Anterior cingulate cortex (tissue), 58 donors: ENCODE measurements around the gene IPO8.

ENCODE experiments used
- DNase-seq, 58 donors: peaks; one replicate each; lab custom pipeline; 2025; lab: John Stamatoyannopoulos, UW

IPO8 gene

DNA sequence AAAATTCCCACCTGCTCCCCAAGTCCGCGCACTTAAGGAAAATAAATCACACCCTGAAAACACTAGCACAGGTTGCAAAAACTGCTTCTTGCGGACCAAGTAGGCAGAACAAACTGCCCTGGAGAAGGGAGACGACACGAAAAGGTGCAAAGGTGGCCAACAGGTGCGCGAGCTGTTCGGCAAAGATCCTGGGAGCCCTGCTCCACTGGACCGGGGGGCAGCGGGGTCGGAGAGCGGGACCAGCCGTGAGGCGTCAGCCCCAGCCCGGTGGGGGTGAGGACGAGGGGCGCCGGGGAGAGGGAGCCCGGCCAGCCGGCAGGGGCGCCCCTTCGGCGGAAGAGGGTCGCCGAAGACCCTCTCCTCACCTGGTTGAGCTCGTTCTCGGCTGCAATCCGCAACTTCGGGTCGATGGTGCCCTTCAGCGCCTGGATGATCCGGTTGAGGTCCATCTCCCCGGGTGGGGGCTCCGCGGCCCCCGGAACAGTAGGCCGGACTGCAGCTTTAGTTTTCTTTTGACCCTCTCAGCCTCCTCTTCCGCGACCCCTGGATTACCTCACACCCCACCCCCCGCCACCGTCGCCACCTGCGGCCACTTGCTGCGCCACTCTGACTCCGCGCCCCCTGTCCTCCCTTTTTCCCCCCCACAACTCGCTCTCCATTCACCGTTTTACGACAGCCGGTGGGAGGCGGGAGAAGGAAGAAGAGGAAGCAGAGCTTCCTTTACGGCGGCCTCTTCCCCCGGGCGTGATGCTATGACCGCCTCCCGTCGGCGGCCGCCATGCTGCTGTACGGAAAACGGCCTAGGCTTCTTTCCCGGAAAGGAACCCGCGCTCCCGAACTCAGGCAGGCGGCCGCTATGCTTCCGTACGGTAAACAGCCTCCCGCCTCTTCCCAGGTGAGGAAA, at the start of gene IPO8:
IPO8 (minus strand) TSS at position 671 of the 904 bp plus-strand sequence; CDS start at position 449, 222 bp downstream.
- DNase-seq, result peak; percentile 17 to 94 (median 86)

DNA sequence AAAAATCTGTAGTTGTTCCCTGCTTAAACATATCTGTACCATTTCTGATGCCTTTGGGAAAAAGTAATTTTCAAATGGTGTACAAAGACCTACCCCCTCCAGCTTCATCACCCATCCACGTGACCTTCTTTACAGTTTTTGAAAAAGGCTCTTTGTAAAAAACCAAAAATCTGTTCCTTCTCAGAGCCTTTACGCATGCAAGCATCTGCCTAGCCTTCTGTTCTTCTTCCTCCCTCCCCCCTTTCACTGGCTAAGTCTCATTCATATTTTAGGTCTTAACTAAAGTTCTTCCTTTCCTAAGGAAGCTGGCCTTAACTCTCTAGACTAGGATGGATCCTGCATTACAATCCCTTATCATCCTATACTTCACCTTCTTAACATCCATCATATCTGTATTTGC, 48.7 kb upstream of the IPO8 start:
- DNase-seq, result no peak

GRCh38 chr12:30740274-30740673, 44.6 kb upstream of the IPO8 start:
- no peak for DNase-seq

DNA sequence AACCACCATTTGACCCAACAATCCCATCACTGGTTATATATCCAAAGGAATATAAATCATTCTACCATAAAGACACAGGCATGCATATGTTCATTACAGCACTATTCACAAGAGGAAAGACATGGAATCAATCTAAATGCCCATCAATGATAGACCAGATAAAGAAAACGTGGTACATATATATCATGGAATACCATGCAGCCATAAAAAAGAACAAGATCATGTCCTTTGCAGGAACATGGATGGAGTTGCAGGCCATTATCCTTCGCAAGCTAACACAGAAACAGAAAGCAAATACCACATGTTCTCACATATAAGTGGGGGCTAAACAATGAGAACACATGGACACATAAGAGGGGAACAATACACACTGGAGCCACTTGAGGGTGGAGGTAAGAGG, 43.4 kb upstream of the IPO8 start:
- DNase-seq, result no peak

DNA sequence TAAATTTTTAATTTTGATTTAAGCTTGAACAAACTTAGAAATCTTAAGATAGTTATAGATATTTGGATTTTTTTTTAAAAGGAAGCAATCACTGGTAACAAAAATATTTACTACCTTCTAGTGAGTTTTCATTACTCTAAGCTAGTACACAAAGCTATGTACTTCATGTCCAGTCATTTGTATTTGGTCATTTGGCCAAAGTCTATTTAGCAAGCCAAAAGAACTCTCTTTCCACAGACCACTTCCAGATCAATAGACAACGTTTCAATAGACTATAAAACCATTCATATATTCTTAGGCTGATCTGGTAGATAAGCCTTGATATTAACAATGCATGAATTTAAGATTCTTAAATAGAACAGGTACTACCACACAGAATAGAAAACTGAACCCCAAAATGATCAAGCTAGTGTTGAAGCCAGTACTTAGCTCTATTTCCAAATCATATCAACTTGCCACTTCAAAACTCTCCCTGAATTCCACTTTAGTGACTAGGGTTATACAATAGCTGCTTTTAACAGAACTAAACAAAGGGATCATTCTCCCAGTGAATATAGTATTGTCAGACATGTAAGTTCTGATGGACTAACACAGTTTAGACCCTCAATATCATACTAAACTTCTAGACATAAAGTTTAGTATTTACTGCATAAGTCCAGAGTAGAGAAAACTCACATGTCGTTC, 37.4 kb upstream of the IPO8 start:
- DNase-seq, result no peak

- DNase-seq, result no peak
These were observed 34.3 kb upstream of the IPO8 start for GRCh38 chr12:30730011-30730410.

DNA sequence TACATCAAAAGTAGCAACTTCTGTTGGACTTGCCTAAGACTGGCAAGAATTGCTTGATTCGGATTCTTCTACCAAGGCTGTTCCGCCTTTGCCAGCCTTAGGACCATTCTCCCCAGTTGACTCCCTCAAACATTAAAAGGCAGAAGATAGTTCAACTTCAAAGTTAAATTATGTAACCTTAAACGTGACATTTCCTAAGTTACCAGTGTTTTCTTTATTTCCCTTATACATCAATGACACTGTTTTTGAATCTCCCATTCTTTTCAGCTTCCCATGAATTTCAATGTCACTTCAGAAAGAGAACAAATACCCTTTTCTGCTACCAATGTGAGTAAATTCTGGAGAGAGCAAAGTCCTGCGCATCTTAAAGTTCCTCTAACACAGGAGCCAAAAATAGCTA, 33.9 kb upstream of the IPO8 start:
- no peak for DNase-seq

DNA sequence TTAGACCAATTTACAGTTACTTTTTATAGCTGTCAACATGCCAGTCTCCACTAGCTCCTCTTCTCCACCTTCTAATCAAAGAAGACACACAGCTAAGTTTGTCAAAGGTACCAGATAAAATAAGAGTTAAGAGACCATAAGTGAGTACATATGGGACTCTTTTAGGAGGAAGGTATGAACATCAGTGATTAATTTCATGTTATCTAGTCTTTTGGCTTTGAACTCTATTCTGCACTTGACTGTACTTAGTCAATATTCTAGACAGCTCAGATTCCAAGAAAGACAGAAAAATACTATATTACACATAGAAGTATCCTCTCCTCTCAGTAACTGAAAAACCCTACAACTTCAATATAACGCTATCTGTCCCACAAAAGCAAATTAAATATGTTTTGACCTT, 31.0 kb upstream of the IPO8 start:
- no peak for DNase-seq

- DNase-seq, result no peak
These were observed 30.1 kb upstream of the IPO8 start for GRCh38 chr12:30725739-30726138.

DNA sequence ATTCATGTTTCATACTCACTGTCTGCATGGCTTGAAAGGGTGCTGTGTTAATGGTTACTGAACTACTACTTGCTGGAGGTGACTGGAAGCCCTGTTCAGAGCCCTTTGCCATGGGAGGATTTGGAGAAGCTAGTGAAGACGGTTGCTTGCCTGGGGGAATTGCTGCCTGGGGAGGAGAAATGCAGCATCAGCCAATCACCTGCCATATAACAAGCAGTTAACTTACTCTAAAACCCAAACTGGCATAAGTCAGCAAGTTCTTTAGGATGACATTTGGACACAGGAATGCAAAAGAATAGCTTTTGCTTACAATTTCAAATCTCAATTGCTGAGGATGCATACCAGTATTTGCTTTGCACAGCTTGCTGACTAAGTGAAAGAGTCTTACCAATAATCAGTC, 23.4 kb upstream of the IPO8 start:
- no peak for DNase-seq

GRCh38 chr12:30707613-30708342, 12.1 kb upstream of the IPO8 start:
- no peak for DNase-seq

GRCh38 chr12:30706476-30706875, 10.8 kb upstream of the IPO8 start:
- no peak for DNase-seq

DNA sequence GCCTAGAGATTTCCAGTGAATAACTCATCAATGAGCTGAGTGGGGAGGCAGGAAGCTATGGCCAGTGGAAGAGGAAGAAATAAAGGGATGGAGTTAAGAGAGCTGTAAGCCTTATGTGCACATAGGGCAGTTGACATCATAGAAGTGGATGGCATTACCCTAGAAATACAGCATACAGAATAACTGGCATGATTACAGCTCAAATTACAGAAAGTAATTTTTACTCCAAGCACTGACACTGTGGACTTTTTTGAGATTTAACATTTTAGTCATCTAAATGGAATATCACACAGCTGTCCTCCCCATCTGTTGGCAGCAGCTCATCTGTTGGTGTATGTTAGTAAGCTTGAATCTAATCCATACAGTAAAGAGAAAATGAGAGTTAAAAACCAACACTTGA, 5.4 kb upstream of the IPO8 start:
- peak in 9 of 58 donors; percentile 1 to 35 (median 11) for DNase-seq

DNA sequence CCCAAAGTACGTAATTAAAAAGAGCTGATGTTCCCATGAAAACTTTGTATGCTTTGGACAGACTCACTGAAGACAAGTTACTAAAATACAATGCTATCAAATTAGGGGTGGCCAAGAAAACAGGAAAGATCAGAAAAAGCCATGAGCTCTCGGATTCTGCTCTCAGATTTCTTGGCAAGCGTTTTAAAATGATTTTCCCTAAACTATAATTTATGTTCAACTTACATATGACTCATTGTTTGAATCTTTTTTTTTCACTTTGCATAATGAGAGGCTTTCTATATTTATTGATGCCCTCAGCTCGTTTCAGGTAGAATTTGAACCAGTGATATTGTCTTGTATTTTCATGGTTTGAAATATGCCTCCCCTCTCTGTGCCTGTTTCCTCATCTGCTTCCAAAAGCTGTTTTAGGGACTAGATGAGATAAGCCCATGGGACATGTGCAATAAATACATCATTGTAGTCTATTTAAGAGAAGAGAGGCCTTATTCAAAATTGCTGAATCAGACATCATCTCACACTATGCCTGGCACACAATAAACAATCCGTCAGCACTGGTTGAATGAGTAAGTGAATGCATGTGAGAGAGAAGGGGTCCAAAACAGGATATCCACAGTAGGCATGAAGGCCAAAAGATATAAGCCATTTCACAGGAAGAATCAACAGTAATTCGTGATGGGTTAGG, 4.7 kb upstream of the IPO8 start:
- DNase-seq, result no peak

- DNase-seq, result no peak
These were observed 2.7 kb upstream of the IPO8 start for GRCh38 chr12:30698346-30698745.

GRCh38 chr12:30696943-30697342, 1.3 kb upstream of the IPO8 start:
- no peak for DNase-seq

- no peak for DNase-seq
These were observed 817 bp upstream of the IPO8 start for GRCh38 chr12:30696486-30696885.

DNA sequence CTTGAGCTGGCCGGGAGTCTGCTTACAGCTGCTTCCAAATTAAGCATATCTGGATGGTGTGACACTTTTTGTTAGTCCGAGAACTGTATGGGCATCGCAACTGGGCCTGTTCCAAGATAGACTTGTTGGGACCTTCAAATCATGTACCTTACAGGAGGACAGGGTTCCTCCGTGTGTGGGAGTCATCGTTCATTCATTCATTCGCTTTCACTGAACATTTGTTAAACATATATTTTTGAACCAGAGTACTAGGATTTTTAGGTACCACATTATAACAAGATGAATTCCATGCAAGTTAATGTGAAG, 387 bp upstream of the IPO8 start:
- no peak for DNase-seq

DNA sequence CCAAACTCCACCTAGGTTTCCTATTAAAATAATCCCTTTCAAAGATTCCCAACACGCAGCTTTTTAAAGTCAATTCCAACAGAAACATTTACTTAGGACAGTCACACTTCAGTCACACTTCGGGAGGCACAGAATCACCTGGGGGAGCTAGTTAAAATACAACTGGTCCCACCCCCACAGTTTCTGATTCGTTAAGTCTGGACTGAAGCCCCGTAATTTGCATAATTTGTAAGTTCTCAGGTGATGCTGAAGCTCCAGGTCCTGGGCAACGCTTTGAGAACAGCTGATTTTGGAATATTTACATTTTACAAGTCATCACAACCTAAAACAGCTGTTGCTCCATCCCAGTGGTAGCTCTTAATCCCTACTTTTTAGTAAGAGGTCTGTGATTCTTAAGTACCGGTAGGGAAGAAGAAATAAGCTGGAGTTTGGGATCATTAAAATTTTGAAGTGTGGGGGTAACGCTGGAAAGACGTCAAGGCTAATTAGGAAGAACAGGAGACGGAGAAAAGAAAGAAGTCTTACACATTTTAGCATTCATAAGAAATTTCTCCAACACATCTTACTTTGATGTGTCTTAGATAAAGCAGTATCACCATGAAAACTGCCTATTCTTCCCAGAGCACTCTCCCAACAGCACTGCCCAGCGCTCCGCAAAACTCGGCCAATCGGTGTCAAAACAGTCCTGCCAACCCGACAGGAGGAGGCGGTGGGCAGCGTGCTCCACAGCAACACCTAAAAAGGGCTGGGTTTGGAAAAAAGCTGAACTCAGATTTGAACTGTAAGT, 1.1 kb downstream of the IPO8 start:
- peak in 29 of 58 donors; percentile 4 to 68 (median 27) for DNase-seq

GRCh38 chr12:30692470-30692869, 3.2 kb downstream of the IPO8 start:
- no peak for DNase-seq
